ENCODE results near the gene GRIK2. TPM values are rescaled to one million over a fixed set of nuclear protein-coding genes. Genes with fewer than 3 reads are reported as not detected.

Gene GRIK2
- total RNA-seq, 2 donors from 2014 or later, result 1.00 to 4.5 TPM

- Histone ChIP-seq H3K27me3 (ENCODE audit: control insufficient read depth, insufficient read depth, low read length, poor library complexity, severe bottlenecking) (no peaks in the 10 kb centered on the region), H3K36me3 (ENCODE audit: control insufficient read depth, insufficient read depth, low read length) (no peaks in the 10 kb centered on the region), H3K4me3 (ENCODE audit: low read length) (no peak overlapping the region), H3K9me3 (ENCODE audit: control insufficient read depth, low read length) (no peaks in the 10 kb centered on the region), H3K9ac (ENCODE audit: extremely low read depth, low read length, poor library complexity, severe bottlenecking) (no peak overlapping the region), H3K27ac (ENCODE audit: low read depth, low read length) (no peak overlapping the region), H3K4me1 (ENCODE audit: control insufficient read depth, insufficient read depth, low read length) (no peaks in the 10 kb centered on the region)
- DNase-seq, result no peak
- H3K4me3 Mint-ChIP-seq, result no peak overlapping the region
- no peaks in the 10 kb centered on the region for H3K9me3 Mint-ChIP-seq
- TF ChIP-seq, protein P1, sequence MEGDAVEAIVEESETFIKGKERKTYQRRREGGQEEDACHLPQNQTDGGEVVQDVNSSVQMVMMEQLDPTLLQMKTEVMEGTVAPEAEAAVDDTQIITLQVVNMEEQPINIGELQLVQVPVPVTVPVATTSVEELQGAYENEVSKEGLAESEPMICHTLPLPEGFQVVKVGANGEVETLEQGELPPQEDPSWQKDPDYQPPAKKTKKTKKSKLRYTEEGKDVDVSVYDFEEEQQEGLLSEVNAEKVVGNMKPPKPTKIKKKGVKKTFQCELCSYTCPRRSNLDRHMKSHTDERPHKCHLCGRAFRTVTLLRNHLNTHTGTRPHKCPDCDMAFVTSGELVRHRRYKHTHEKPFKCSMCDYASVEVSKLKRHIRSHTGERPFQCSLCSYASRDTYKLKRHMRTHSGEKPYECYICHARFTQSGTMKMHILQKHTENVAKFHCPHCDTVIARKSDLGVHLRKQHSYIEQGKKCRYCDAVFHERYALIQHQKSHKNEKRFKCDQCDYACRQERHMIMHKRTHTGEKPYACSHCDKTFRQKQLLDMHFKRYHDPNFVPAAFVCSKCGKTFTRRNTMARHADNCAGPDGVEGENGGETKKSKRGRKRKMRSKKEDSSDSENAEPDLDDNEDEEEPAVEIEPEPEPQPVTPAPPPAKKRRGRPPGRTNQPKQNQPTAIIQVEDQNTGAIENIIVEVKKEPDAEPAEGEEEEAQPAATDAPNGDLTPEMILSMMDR (conservative IDR thresholded peaks at IDR 0.05), result no peak
- no peak overlapping the region for H3K27ac Mint-ChIP-seq
- no peaks in the 10 kb centered on the region for H3K36me3 Mint-ChIP-seq (ENCODE audit: low read depth)
- H3K4me1 Mint-ChIP-seq, result peaks cover 14% of the 10 kb centered on the region
- no peaks in the 10 kb centered on the region for H3K27me3 Mint-ChIP-seq (ENCODE audit: insufficient read depth)
These were observed 335.4 kb downstream of the GRIK2 start for GRCh38 chr6:101728956-101729355.

DNA sequence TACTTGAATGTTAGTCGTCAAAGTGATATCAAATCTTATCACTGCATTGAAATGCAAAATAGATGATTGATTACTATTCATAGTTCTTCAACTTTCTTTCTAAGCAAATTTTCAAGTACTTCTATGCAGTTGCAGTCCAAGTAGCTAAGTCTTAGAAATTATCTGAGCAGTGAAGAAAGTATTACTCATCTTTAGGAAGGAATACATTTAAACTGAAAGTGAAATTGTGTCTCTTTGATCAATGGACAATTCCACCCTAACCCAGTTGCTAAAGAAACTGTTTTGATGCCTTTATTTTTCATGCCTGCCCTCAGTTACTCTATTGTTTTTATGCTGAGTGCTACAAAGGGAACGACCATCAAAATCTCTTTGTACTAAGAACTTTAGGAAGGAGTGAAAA is 337.4 kb downstream of the GRIK2 start:
- Histone ChIP-seq H3K27me3 (ENCODE audit: control insufficient read depth, insufficient read depth, low read length, poor library complexity, severe bottlenecking) (no peaks in the 10 kb centered on the region), H3K4me3 (ENCODE audit: low read length) (no peak overlapping the region), H3K27ac (ENCODE audit: low read depth, low read length) (no peak overlapping the region), H3K9me3 (ENCODE audit: control insufficient read depth, low read length) (peaks cover 9% of the 10 kb centered on the region), H3K36me3 (ENCODE audit: control insufficient read depth, insufficient read depth, low read length) (no peaks in the 10 kb centered on the region), H3K9ac (ENCODE audit: extremely low read depth, low read length, poor library complexity, severe bottlenecking) (no peak overlapping the region), H3K4me1 (ENCODE audit: control insufficient read depth, insufficient read depth, low read length) (no peaks in the 10 kb centered on the region)
- no peak overlapping the region for H3K27ac Mint-ChIP-seq
- peaks cover 10% of the 10 kb centered on the region for H3K36me3 Mint-ChIP-seq (ENCODE audit: low read depth)
- H3K4me3 Mint-ChIP-seq, result no peak overlapping the region
- H3K27me3 Mint-ChIP-seq (ENCODE audit: insufficient read depth), result no peaks in the 10 kb centered on the region
- H3K9me3 Mint-ChIP-seq, result peaks cover 12% of the 10 kb centered on the region
- TF ChIP-seq, protein P1 (conservative IDR thresholded peaks at IDR 0.05), result no peak
- no peak for DNase-seq
- 0 to 16% methylated on average over 1 to 2 of the region's 2 CpGs for WGBS, 2 experiments (ENCODE audit: insufficient coverage in 1 of 2, insufficient read length in 1 of 2)
- peaks cover 14% of the 10 kb centered on the region for H3K4me1 Mint-ChIP-seq

DNA sequence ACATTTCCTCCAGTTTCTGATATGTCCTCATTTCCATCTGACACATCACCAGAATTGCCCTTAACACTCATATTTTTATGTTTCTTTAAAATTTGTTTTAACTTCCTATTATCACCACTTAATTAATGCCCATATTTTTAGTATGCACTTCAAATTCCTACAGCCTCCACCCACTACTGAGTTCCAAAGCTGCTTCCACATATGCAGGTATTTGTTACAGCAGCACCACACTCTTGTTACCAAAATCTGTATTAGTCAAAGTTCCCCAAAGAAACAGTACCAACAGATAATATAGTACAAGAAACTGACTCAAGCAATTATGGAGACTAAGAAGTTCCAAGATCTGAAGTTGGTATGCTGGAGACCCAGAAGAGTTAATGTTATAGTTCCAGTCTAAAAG is 340.4 kb downstream of the GRIK2 start:
- no peaks in the 10 kb centered on the region for H3K36me3 ChIP-seq (ENCODE audit: control insufficient read depth, insufficient read depth, low read length)
- Mint-ChIP-seq H3K4me3 (no peak overlapping the region), H3K27me3 (ENCODE audit: insufficient read depth) (no peaks in the 10 kb centered on the region), H3K36me3 (ENCODE audit: low read depth) (peaks cover 22% of the 10 kb centered on the region), H3K9me3 (peaks cover 32% of the 10 kb centered on the region), H3K4me1 (peaks cover 14% of the 10 kb centered on the region), H3K27ac (no peak overlapping the region)
- peaks cover 30% of the 10 kb centered on the region for H3K9me3 ChIP-seq (ENCODE audit: control insufficient read depth, low read length)
- no peaks in the 10 kb centered on the region for H3K27me3 ChIP-seq (ENCODE audit: control insufficient read depth, insufficient read depth, low read length, poor library complexity, severe bottlenecking)
- H3K4me1 ChIP-seq (ENCODE audit: control insufficient read depth, insufficient read depth, low read length), result no peaks in the 10 kb centered on the region
- no peak overlapping the region for H3K4me3 ChIP-seq (ENCODE audit: low read length)
- TF ChIP-seq, protein P1 (conservative IDR thresholded peaks at IDR 0.05), result no peak
- H3K27ac ChIP-seq (ENCODE audit: low read depth, low read length), result no peak overlapping the region
- no peak for DNase-seq
- H3K9ac ChIP-seq (ENCODE audit: extremely low read depth, low read length, poor library complexity, severe bottlenecking), result no peak overlapping the region

All from endodermal cell (in vitro differentiated cells).